T-helper 1 cell treated with Interleukin-12 subunit alpha and Interleukin-12 subunit beta and Interleukin-4 antibody, amounts not matched to agents 30 μg/mL and 1 μg/mL, for 36 hours (primary cell): ENCODE data around the gene MGST2.
"Not testable (repeated sequence)": the region's sequence is repeated elsewhere in the genome, so short reads cannot be mapped to it uniquely, and the experiment has no call there.

Source experiments
- H3K27ac Mint-ChIP-seq: one replicate; pipeline ENCODE4 v1.8.0; 2021; ENCODE audit warnings: mild to moderate bottlenecking, mixed read lengths
- H3K27me3 Mint-ChIP-seq: one replicate; pipeline ENCODE4 v1.8.0; 2021; ENCODE audit warnings: low read depth, mixed read lengths
- H3K36me3 Mint-ChIP-seq: one replicate; pipeline ENCODE4 v1.8.0; 2021; ENCODE audit warnings: low read depth, mixed read lengths
- H3K4me1 Mint-ChIP-seq: one replicate; pipeline ENCODE4 v1.8.0; 2021; ENCODE audit warnings: low read depth, mixed read lengths
- H3K4me3 Mint-ChIP-seq: one replicate; pipeline ENCODE4 v1.8.0; 2021; ENCODE audit warnings: mild to moderate bottlenecking, moderate library complexity, mixed read lengths
- H3K9me3 Mint-ChIP-seq: one replicate; pipeline ENCODE4 v1.8.0; 2021; ENCODE audit warnings: mixed read lengths

Gene MGST2

DNA sequence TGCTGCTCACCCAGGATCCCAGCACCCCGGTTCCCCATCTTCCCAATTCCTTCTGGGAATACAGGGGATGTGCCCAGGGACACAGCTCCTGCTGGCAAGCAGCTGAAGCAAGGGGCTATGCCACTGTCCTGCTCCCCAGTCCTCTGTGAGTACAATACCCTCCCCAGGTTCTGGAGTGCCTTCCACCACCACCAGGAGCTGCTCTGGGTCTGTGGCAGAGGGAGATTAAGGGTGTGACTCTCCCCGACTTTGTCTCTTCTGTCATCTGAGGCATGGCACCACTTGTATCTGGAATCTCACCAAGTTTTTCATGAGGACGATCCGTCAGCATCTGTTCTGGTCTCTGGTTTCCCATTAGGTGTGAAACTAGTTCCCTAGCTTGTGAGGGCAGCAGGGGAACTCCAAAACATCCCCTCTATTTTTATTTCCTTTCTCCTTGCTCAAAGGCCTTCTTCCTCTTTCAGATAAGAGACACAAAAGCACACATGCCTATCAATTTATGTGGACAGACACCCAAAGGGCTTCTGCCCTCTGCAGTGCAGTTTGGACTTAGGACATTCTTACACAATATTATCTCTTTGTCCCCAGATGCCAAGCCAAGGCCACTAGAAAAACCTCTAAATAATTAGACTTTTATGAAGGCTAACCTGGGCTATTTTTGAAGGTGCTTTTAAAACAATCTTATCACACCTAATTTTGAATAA lies 26.8 kb downstream of the MGST2 start:
- Mint-ChIP-seq H3K36me3 (peaks cover 10% of the 10 kb centered on the region), H3K4me1 (peaks cover 1% of the 10 kb centered on the region), H3K9me3 (no peaks in the 10 kb centered on the region), H3K27ac (no peak overlapping the region), H3K27me3 (no peaks in the 10 kb centered on the region), H3K4me3 (no peak overlapping the region)

DNA sequence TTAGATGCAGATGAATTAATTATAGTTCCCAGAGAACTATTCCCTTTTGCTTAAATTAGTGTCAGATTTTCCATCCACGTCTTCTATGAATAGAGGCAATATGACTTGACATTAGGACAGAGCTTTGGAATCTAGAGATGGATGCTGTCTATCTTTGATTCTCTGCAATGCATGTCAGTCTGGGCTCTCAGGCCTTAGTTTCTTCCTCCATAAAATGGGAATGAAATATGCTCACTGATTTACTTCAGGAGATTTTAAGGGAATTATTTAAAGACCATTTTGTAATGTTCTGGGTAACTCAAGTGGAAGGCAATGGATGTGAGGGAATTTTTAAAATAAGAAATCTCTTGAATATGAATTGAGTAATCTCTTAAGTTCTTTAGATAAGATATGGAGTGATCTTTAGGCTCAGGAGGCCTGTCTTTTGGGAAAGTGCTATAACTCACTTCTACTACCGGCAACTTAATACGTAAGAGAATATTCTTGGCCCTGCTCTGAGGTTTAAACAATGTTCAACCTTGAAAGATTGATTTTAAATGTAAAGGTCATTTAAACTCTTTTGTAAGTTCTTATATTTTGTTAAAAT lies 29.0 kb downstream of the MGST2 start:
- H3K4me1 Mint-ChIP-seq, result peaks cover 4% of the 10 kb centered on the region
- no peak overlapping the region for H3K4me3 Mint-ChIP-seq
- peaks cover 13% of the 10 kb centered on the region for H3K36me3 Mint-ChIP-seq
- peaks cover 3% of the 10 kb centered on the region for H3K9me3 Mint-ChIP-seq
- no peaks in the 10 kb centered on the region for H3K27me3 Mint-ChIP-seq
- H3K27ac Mint-ChIP-seq, result no peak overlapping the region

DNA sequence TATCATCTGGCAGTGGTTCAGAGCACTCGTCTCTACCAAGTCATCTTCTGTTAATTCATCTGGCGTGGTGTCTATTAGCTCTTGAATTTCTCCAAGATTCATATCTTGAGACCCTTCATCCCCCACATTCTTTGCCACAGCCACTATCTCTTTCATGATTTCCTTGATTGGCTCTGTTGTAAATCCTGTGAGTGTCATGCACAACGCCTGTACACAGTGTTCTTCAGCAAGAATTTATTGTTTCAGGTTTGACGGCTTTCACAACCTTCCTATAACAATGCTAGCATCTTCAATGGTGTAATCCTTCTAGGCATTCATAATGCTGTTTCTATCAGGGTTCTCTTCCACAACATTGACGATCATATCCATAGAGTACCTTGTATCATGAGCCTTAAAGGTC lies 30.9 kb downstream of the MGST2 start:
- no peaks in the 10 kb centered on the region for H3K27me3 Mint-ChIP-seq
- H3K36me3 Mint-ChIP-seq, result peaks cover 12% of the 10 kb centered on the region
- H3K27ac Mint-ChIP-seq, result no peak overlapping the region
- H3K4me3 Mint-ChIP-seq, result no peak overlapping the region
- peaks cover 3% of the 10 kb centered on the region for H3K9me3 Mint-ChIP-seq
- H3K4me1 Mint-ChIP-seq, result peaks cover 5% of the 10 kb centered on the region

DNA sequence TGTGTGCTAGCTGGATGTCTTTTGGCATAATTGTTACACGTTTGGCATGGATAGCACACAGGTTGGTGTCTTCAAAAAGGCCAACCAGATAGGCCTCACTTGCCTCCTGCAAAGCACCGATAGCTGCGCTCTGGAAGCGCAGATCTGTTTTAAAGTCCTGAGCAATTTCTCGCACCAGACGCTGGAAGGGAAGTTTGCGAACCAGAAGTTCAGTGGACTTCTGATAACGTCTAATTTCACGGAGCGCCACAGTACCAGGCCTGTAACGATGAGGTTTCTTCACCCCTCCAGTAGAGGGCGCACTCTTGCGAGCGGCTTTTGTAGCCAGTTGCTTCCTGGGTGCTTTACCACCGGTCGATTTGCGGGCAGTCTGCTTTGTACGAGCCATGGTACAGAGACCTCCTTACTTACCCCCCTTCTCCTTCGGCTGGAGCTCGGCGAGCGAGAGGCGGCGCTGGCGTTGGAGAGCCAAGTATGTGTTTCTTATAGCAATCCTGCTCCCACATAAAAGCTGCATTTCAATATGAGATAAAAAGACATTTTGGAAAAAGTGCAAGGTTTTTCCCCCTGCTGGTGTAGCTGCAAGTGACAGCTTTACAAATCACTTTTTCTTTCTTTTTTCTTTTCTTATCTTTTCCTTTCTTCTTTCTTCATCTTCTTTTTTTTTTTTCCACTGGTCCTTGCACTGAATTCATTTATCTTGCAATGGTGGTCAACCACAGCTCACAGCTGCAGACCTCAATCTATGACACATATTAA lies 32.7 kb downstream of the MGST2 start:
- not testable (repeated sequence) for H3K4me3 Mint-ChIP-seq, H3K4me1 Mint-ChIP-seq, H3K9me3 Mint-ChIP-seq, H3K27me3 Mint-ChIP-seq, H3K27ac Mint-ChIP-seq
- peaks cover 12% of the 10 kb centered on the region for H3K36me3 Mint-ChIP-seq

DNA sequence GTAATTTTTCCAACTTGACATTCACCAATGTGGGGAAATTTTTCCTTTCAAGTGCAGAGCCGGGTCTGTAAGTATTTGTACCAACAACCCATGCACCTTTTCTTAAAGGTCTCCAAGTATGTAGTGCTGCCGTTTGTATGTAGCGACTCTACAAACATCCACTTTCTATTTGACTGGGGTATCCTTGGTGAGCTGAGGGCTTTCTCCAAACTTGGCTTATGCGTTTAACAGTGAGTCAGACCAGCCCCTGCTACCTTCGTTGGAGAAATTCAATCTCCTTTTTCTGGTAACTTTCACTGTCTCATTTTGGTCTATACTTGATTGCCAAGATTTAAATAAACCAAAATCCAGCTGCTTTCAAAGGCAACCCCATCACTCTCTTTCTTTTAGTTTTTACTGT lies 34.9 kb downstream of the MGST2 start:
- no peak overlapping the region for H3K4me3 Mint-ChIP-seq
- H3K36me3 Mint-ChIP-seq, result peaks cover 24% of the 10 kb centered on the region
- H3K9me3 Mint-ChIP-seq, result peaks cover 3% of the 10 kb centered on the region
- H3K27me3 Mint-ChIP-seq, result no peaks in the 10 kb centered on the region
- no peak overlapping the region for H3K27ac Mint-ChIP-seq
- H3K4me1 Mint-ChIP-seq, result peaks cover 5% of the 10 kb centered on the region

DNA sequence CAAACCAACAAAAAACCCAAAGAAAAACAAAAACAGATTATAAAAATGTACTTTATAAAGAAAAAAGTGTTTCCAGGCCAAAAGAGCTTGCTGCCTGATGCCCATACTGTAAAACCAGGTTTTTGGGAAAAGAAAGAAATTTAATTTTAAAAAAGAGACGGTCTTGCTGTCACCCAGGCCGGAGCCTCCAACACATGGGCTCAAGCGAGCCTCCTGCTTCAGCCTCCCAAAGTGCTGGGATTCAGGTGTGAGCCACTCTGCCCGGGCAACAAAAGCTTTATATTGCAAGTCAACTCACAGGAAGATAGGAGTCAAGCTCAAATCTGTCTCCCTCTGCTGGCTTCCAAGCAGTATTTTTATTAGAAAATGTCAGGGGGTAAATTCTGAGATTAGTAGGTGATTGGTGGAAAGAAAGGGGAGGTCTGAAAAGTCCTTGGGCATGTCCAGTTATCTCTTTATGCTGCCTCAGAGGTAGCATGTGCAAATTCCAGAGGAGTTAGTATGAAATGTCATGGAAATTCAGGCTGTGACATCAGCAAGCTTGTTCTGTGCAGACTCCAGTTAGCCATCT lies 39.4 kb downstream of the MGST2 start:
- Mint-ChIP-seq H3K27me3 (no peaks in the 10 kb centered on the region), H3K36me3 (peaks cover 22% of the 10 kb centered on the region), H3K4me1 (peaks cover 2% of the 10 kb centered on the region)

DNA sequence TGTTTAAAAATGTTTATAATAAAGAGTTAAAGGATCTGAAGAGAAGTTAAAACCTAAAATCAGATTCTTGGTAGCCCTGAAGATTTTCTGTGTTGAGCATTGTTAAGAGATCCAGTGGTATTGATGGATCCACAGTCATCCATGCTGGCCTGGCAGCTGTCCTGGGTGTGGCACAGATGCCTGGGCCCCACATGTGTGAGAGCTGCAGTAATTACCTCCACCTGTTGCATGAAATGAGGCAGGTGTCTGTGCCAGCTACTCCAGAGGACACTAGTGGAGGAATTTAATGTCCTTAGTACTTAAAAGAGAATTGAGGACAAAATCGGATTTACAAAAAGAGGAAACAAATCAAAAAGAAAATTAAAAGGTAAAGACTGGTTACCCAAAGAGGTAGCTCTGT lies 44.0 kb downstream of the MGST2 start:
- no peaks in the 10 kb centered on the region for H3K4me1 Mint-ChIP-seq
- peaks cover 7% of the 10 kb centered on the region for H3K9me3 Mint-ChIP-seq
- no peak overlapping the region for H3K27ac Mint-ChIP-seq

More for the DNA sequence above, 39.4 kb downstream of the MGST2 start:
- Mint-ChIP-seq H3K9me3 (peaks cover 7% of the 10 kb centered on the region), H3K27ac (no peak overlapping the region), H3K4me3 (no peak overlapping the region)

DNA sequence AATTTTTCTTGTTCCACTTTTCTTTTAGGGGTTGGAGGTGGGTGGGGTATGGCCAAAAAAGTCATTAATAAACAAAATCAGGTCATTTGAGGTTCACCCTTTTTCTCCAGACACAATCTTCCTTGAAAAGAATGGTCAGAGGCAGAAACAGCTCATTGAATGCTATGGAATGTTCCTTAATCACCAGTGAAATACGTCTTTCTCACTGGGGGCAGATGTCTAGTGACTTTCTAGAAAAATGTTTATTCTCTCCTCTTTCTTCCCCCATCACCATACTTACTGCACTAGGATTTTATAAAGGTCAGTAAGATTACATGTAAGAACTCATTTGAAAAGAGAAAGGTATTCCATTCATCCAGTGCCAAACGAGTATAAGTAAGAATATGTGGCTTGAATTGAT lies 44.5 kb downstream of the MGST2 start:
- Mint-ChIP-seq H3K27ac (no peak overlapping the region), H3K4me3 (no peak overlapping the region), H3K27me3 (no peaks in the 10 kb centered on the region), H3K9me3 (peaks cover 7% of the 10 kb centered on the region), H3K4me1 (no peaks in the 10 kb centered on the region), H3K36me3 (peaks cover 16% of the 10 kb centered on the region)

More for the DNA sequence above, 44.0 kb downstream of the MGST2 start:
- no peak overlapping the region for H3K4me3 Mint-ChIP-seq
- H3K27me3 Mint-ChIP-seq, result no peaks in the 10 kb centered on the region
- peaks cover 17% of the 10 kb centered on the region for H3K36me3 Mint-ChIP-seq

DNA sequence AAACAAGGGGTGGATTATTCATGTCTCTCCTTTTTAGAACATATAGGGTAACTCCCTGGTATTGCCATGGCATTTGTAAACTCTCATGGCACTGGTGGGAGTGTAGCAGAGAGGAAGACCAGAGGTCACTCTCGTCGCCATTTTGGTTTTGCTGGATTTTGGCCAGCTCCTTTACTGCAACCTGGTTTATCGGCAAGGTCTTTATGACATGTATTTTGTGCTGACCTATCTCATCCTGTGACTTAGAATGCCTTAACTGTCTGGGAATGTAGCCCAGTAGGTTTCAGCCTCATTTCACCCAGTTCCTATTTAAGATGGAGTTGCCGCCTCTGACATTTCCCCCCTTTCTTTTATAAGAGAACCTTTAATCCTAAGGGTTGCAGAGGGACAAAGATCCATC lies 45.8 kb downstream of the MGST2 start:
- Mint-ChIP-seq H3K9me3 (peaks cover 7% of the 10 kb centered on the region), H3K27ac (no peak overlapping the region), H3K36me3 (peaks cover 6% of the 10 kb centered on the region), H3K4me3 (no peak overlapping the region), H3K4me1 (no peaks in the 10 kb centered on the region), H3K27me3 (no peaks in the 10 kb centered on the region)

DNA sequence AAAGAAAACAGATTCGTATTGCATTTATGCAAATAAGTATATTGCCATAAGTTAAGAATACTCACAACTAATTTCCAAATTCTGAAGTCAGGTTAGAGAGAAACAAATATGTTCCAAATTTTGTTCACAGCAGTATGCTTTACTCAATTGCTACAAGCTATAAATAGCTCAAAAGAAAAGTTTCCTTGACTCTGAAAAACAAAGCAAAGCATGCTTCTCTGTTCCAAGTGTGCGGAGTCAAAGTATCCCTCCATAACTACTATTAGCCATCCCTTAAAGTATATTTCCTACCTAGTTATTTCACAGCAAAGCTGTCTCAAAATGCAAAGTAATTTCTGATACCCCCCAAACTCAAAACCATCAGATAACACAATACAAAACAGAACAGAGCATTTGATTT lies 47.3 kb downstream of the MGST2 start:
- Mint-ChIP-seq H3K27ac (no peak overlapping the region), H3K36me3 (peaks cover 5% of the 10 kb centered on the region), H3K4me1 (peaks cover 2% of the 10 kb centered on the region), H3K9me3 (peaks cover 6% of the 10 kb centered on the region), H3K4me3 (no peak overlapping the region), H3K27me3 (no peaks in the 10 kb centered on the region)

DNA sequence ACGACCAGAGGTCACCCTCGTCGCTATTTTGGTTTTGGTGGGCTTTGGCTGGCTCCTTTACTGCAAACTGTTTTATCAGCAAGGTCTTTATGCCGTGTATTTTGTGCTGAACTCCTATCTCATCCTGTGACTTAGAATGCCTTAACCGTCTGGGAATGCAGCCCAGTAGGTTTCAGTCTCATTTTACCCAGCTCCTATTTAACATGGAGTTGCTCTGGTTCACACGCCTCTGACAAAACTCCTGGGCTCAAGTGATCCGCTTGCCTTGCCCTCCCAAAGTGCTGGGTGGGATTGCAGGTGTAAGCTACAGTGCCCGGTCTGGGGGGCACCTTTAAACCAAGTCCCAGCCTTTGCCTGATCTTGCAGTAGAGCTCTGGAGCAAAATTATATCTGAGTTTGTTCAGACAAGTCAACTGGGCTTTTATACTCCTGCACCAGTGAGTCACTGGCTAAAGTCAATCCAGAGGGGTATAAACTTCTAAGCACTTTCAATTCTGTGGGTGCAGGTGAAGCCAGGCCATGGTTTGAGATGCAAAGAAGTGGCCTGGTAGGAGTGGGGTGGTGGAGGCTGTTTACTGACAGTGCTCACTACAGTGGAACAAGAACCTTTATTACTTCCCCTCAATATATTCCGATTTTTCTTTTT lies 50.2 kb downstream of the MGST2 start:
- Mint-ChIP-seq H3K27ac (no peak overlapping the region), H3K4me1 (peaks cover 2% of the 10 kb centered on the region), H3K36me3 (no peaks in the 10 kb centered on the region), H3K27me3 (no peaks in the 10 kb centered on the region), H3K4me3 (no peak overlapping the region), H3K9me3 (no peaks in the 10 kb centered on the region)

DNA sequence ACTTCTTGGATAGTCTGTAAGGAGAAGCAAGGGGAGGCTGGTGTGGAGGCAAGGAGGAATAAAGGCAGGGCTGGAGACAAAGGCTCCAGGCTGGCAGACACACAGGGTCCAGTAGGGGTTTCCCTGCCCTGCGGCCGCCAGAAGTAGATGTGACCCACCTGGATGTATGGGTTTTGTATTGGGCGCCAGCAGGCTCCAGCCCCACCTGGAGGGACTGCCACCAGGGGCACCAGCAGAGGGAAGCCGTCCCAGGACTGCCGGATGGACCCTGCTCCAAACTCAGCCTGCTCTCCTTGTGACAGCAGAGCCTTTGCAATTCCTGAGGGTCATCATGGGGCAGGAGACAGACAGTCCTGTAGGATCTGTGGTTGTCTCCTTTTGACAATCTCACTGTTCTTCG lies 52.7 kb downstream of the MGST2 start:
- H3K36me3 Mint-ChIP-seq, result no peaks in the 10 kb centered on the region
- no peak overlapping the region for H3K4me3 Mint-ChIP-seq
- no peak overlapping the region for H3K27ac Mint-ChIP-seq
- H3K4me1 Mint-ChIP-seq, result peaks cover 2% of the 10 kb centered on the region
- no peaks in the 10 kb centered on the region for H3K9me3 Mint-ChIP-seq
- no peaks in the 10 kb centered on the region for H3K27me3 Mint-ChIP-seq

DNA sequence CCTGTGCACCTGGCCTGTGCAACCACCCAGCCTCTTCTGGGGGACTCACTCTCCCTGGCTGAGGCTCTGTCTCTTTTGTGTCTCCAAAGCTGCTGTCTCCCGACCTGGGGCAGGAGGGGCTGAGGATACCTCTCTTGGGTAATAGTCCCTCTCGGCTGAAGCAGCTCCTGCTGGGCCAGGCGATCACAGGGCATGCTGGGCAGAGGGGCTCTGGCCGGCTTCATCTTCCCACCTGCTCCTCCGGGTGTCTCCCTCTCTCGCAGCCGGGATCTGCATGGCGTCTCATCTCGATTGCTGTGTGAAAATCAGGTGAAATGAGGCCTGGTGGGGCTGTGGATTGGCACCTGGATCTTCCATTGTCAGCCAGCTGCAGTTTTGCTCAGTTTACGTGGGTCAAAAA lies 53.2 kb downstream of the MGST2 start:
- Mint-ChIP-seq H3K27me3 (no peaks in the 10 kb centered on the region), H3K4me3 (no peak overlapping the region), H3K36me3 (no peaks in the 10 kb centered on the region), H3K9me3 (no peaks in the 10 kb centered on the region), H3K27ac (no peak overlapping the region), H3K4me1 (peaks cover 2% of the 10 kb centered on the region)

DNA sequence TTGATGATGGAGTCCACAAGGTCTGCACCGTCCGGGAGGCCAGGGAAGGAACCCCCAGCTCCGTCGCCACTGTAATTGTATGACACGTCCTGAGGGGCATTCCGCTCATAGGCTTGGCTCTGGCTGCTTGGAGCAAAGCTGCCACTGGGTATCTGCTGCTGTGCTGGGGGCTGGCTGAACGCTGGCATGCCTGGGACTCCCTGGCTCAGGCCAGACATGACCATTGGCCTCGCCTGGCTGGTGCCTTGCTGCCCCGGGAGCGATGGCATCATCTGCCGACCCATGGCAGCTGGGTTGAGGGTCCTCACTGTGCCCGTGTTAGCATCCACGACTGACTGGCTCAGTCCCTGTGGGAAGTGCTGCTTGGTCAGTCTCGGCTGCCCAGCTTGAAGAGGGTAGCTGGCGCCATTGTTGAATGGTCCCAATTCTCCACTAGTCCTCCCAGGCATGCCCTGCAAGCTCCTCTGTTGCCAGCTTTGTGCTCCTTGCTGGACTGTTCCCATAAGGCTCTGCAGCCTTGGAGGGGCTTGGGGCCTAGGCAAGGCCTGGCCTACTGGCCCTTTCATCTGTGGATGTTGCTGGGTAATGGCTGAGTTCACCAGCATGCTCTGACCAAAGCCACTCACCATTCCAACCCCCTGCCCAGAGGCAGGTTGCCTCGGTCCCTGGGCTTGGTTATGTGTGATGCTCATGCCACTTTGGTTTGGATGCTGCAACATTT lies 53.9 kb downstream of the MGST2 start:
- Mint-ChIP-seq H3K4me3 (no peak overlapping the region), H3K9me3 (no peaks in the 10 kb centered on the region), H3K36me3 (no peaks in the 10 kb centered on the region)

More for the DNA sequence above, 53.9 kb downstream of the MGST2 start:
- H3K4me1 Mint-ChIP-seq, result peaks cover 2% of the 10 kb centered on the region
- H3K27me3 Mint-ChIP-seq, result no peaks in the 10 kb centered on the region
- H3K27ac Mint-ChIP-seq, result no peak overlapping the region
